ENCODE data around the gene TLCD3A. TPM values are rescaled to one million over a fixed set of nuclear protein-coding genes. Genes with fewer than 3 reads are reported as not detected.

TLCD3A gene
- total and polyA plus RNA-seq, 9 of the 15 experiments (the other 6 are each of a cell fraction or from before 2014, with no cell fraction given) = 1.3 to 13.5 (median 7.3) TPM

DNA sequence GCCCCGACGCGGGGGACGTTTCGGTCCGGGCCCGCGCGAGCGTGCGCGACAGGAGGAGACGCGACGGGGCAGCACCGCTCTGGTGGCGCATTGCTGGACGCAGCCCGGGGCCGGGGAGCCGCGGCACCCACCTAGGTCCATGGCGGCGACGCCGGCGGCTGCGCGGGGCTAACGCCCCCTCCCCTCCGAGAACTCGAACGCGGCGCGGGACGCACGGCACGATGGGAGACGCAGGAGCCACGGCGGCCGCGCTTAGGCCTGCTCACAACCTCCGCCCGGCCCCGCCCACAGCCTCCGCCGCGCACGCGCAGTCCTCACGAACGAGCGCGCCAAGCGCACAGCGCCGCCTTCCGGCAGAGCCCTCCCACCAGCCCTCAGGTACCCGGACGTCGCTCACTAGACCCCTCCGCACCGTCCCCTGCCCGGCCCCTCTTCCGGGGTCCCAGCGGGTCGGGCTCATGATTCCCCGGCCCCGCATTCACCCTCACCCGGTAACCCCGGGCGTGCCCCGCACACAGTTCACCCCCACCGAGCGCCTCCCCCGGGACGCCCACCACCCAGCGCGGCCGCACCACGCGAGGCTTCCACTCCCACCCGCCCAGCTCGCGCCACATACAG lies 19.7 kb downstream of the TLCD3A start, which contains the start of gene GEMIN4 (continued):
- TF ChIP-seq ILK (tag; IDR thresholded peaks at IDR 0.05; ENCODE audit: borderline replicate concordance, low read depth) = no peak
- TF ChIP-seq, protein P1, sequence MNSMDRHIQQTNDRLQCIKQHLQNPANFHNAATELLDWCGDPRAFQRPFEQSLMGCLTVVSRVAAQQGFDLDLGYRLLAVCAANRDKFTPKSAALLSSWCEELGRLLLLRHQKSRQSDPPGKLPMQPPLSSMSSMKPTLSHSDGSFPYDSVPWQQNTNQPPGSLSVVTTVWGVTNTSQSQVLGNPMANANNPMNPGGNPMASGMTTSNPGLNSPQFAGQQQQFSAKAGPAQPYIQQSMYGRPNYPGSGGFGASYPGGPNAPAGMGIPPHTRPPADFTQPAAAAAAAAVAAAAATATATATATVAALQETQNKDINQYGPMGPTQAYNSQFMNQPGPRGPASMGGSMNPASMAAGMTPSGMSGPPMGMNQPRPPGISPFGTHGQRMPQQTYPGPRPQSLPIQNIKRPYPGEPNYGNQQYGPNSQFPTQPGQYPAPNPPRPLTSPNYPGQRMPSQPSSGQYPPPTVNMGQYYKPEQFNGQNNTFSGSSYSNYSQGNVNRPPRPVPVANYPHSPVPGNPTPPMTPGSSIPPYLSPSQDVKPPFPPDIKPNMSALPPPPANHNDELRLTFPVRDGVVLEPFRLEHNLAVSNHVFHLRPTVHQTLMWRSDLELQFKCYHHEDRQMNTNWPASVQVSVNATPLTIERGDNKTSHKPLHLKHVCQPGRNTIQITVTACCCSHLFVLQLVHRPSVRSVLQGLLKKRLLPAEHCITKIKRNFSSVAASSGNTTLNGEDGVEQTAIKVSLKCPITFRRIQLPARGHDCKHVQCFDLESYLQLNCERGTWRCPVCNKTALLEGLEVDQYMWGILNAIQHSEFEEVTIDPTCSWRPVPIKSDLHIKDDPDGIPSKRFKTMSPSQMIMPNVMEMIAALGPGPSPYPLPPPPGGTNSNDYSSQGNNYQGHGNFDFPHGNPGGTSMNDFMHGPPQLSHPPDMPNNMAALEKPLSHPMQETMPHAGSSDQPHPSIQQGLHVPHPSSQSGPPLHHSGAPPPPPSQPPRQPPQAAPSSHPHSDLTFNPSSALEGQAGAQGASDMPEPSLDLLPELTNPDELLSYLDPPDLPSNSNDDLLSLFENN (IDR thresholded peaks at IDR 0.05; ENCODE audit: low read depth in 2 of 2, low read length in 2 of 2) = no peak
- no peak for TF ChIP-seq PML (IDR thresholded peaks at IDR 0.05; ENCODE audit: low read length)
- TF ChIP-seq MYNN (IDR thresholded peaks at IDR 0.05) = no peak
- no peak for TF ChIP-seq MYNN (CRISPR knock-in tag; IDR thresholded peaks at IDR 0.05)
- TF ChIP-seq PTTG1 (tag; IDR thresholded peaks at IDR 0.05; ENCODE audit: low read depth) = no peak
- TF ChIP-seq, protein P2, sequence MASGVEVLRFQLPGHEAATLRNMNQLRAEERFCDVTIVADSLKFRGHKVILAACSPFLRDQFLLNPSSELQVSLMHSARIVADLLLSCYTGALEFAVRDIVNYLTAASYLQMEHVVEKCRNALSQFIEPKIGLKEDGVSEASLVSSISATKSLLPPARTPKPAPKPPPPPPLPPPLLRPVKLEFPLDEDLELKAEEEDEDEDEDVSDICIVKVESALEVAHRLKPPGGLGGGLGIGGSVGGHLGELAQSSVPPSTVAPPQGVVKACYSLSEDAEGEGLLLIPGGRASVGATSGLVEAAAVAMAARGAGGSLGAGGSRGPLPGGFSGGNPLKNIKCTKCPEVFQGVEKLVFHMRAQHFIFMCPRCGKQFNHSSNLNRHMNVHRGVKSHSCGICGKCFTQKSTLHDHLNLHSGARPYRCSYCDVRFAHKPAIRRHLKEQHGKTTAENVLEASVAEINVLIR (CRISPR knock-in tag; IDR thresholded peaks at IDR 0.05) = no peak
- TF ChIP-seq ZBTB7A (IDR thresholded peaks at IDR 0.05; ENCODE audit: borderline replicate concordance, control insufficient read depth, low read depth, low read length) = peak; percentile 91
- peak; percentile 83 for TF ChIP-seq L3MBTL2 (IDR thresholded peaks at IDR 0.05)
- TF ChIP-seq, protein P3, sequence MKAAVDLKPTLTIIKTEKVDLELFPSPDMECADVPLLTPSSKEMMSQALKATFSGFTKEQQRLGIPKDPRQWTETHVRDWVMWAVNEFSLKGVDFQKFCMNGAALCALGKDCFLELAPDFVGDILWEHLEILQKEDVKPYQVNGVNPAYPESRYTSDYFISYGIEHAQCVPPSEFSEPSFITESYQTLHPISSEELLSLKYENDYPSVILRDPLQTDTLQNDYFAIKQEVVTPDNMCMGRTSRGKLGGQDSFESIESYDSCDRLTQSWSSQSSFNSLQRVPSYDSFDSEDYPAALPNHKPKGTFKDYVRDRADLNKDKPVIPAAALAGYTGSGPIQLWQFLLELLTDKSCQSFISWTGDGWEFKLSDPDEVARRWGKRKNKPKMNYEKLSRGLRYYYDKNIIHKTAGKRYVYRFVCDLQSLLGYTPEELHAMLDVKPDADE (conservative IDR thresholded peaks at IDR 0.05; ENCODE audit: control insufficient read depth, low read depth, low read length) = no peak
- no peak for TF ChIP-seq FOXJ3 (CRISPR knock-in tag; IDR thresholded peaks at IDR 0.05)
- TF ChIP-seq PATZ1 (CRISPR knock-in tag; IDR thresholded peaks at IDR 0.05; ENCODE audit: borderline replicate concordance) = no peak
- TF ChIP-seq, protein P4, sequence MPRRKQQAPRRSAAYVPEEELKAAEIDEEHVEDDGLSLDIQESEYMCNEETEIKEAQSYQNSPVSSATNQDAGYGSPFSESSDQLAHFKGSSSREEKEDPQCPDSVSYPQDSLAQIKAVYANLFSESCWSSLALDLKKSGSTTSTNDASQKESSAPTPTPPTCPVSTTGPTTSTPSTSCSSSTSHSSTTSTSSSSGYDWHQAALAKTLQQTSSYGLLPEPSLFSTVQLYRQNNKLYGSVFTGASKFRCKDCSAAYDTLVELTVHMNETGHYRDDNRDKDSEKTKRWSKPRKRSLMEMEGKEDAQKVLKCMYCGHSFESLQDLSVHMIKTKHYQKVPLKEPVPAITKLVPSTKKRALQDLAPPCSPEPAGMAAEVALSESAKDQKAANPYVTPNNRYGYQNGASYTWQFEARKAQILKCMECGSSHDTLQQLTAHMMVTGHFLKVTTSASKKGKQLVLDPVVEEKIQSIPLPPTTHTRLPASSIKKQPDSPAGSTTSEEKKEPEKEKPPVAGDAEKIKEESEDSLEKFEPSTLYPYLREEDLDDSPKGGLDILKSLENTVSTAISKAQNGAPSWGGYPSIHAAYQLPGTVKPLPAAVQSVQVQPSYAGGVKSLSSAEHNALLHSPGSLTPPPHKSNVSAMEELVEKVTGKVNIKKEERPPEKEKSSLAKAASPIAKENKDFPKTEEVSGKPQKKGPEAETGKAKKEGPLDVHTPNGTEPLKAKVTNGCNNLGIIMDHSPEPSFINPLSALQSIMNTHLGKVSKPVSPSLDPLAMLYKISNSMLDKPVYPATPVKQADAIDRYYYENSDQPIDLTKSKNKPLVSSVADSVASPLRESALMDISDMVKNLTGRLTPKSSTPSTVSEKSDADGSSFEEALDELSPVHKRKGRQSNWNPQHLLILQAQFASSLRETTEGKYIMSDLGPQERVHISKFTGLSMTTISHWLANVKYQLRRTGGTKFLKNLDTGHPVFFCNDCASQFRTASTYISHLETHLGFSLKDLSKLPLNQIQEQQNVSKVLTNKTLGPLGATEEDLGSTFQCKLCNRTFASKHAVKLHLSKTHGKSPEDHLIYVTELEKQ (CRISPR knock-in tag; IDR thresholded peaks at IDR 0.05) = no peak
- no peak for TF ChIP-seq ZNF165 (CRISPR knock-in tag; IDR thresholded peaks at IDR 0.05; ENCODE audit: borderline replicate concordance)
- no peak for TF ChIP-seq SREBF2 (CRISPR knock-in tag; IDR thresholded peaks at IDR 0.05)

Measured in K562 (cell line).